GM19463 (cell line): ENCODE results near the gene RAB23.

ENCODE experiments used
- ATAC-seq: cut with Tn5 transposase; IDR thresholded peaks from one replicate; pipeline ENCODE4 v1.9.1; 2021; ENCODE audit warnings: mild to moderate bottlenecking, moderate library complexity; ENCODE audit not compliant: unreplicated experiment

RAB23 gene

DNA sequence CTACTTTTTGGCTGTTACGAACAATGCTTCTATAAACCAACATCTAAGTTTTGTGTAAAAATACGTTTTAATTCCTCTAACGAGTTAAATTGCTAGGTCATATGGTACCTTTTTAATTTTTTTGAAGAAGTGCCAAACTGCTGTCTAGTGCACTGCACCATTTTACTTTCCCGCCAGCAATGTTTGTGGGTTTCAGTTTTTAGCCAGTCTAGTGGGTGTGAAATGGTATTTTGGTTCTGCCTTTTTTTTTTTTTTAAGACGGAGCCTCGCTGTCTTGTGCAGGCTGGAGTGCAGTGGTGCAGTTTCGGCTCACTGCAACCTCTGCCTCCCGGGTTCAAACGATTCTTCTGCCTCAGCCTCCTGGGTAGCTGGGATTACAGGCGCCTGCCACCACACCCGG is 84.1 kb downstream of the RAB23 start:
- no peak for ATAC-seq

DNA sequence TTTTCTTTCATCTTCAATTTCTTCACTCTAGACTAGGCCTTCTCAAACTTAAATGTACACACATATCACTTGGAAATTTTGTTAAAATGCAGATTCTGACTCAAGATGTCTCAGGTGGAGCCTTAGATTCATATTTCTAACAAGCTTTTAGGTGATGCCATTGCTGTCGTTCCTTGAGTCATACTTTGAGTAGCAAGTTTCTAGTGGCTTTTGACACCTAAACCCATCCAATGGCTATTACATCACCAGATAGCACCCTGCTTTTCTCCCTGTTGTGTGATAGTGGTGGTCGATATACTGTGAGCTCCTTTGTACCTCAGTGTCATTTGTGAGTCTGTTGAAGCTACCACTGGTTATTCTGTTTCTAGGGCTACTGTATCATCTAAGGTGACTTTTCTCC is 84.8 kb downstream of the RAB23 start:
- ATAC-seq, result no peak
